ENCODE data around the gene TMEM184B.
"Not testable (repeated sequence)": the region's sequence is repeated elsewhere in the genome, so short reads cannot be mapped to it uniquely, and the experiment has no call there.

The TMEM184B gene

GRCh38 chr22:38184788-38185187 is 88.0 kb downstream of the TMEM184B start:
- no peak for TF ChIP-seq CTCF (IDR thresholded peaks at IDR 0.05; ENCODE audit: low read depth, low read length, missing control alignments)
- no peak for DNase-seq (ENCODE audit: extremely low read depth, low read depth)
- H3K4me3 ChIP-seq (replicated peaks; ENCODE audit: low read depth, low read length), result no peak overlapping the region

DNA sequence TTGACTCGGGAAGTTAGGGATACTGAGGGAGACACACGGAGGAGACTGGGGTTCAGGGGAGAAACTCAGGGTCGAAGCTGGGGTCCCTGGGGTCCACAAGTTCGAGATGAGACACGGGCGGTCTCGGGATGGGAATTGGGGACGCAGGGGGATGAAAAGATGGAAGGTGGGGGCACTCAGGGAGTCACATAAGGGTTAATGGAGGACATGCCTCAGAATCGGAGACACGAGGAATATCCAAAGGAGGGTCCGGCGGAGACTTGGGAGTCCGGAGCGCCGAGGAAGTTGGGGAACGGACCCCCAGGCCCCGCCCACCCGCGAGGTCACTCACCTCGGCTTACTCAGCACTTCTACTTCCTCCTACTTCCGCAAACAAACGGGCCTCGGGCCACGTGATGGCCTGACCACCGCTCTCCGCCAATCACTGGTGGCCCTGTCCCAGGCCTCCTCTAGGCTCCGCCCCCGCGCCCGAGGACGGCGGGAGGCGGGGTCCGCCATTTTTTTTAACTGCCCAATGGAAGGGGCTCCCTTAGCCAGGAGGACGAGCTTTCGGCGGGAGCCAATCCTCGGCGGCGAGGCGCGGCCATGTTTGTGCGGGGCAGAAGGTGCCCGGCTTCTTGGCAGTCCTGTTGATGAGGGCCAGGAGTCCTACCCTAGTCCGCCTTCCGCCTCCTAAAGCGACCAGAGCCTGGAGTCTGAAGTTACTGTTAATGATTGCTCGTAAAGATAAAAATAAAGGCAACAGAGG is 91.2 kb downstream of the TMEM184B start, which contains the start of gene PLA2G6:
Gene PLA2G6, minus strand, starts transcription at position 378 of the 748 bp plus-strand sequence. CDS start 12,404 bp downstream, outside the sequence.
- DNase-seq (ENCODE audit: extremely low read depth, low read depth), result peak; percentile 93
- peak within 1 kb of the TSS; percentile 57 for H3K4me3 ChIP-seq (replicated peaks; ENCODE audit: low read depth, low read length)

GRCh38 chr22:38180841-38181452 is 91.9 kb downstream of the TMEM184B start:
- peak overlapping the region; percentile 57 for H3K4me3 ChIP-seq (replicated peaks; ENCODE audit: low read depth, low read length)
- TF ChIP-seq CTCF (IDR thresholded peaks at IDR 0.05; ENCODE audit: low read depth, low read length, missing control alignments), result no peak
- DNase-seq (ENCODE audit: extremely low read depth, low read depth), result no peak

More for the DNA sequence above, 91.2 kb downstream of the TMEM184B start, which contains the start of gene PLA2G6:
- no peak for TF ChIP-seq CTCF (IDR thresholded peaks at IDR 0.05; ENCODE audit: low read depth, low read length, missing control alignments)

- not testable (repeated sequence) for H3K4me3 ChIP-seq (replicated peaks; ENCODE audit: low read depth, low read length); DNase-seq (ENCODE audit: extremely low read depth, low read depth)
These were observed 94.2 kb downstream of the TMEM184B start for GRCh38 chr22:38178605-38178937.

- TF ChIP-seq CTCF (IDR thresholded peaks at IDR 0.05; ENCODE audit: low read depth, low read length, missing control alignments), result no peak
- peak; percentile 90 for DNase-seq (ENCODE audit: extremely low read depth, low read depth)
- no peak overlapping the region for H3K4me3 ChIP-seq (replicated peaks; ENCODE audit: low read depth, low read length)
These were observed 94.7 kb downstream of the TMEM184B start for GRCh38 chr22:38177926-38178604.

GRCh38 chr22:38177571-38177925 is 95.3 kb downstream of the TMEM184B start:
- H3K4me3 ChIP-seq (replicated peaks; ENCODE audit: low read depth, low read length), result not testable (repeated sequence)

GRCh38 chr22:38177044-38177443 is 95.8 kb downstream of the TMEM184B start:
- DNase-seq (ENCODE audit: extremely low read depth, low read depth), result no peak
- TF ChIP-seq CTCF (IDR thresholded peaks at IDR 0.05; ENCODE audit: low read depth, low read length, missing control alignments), result no peak
- H3K4me3 ChIP-seq (replicated peaks; ENCODE audit: low read depth, low read length), result no peak overlapping the region

More at GRCh38 chr22:38177571-38177925, 95.3 kb downstream of the TMEM184B start:
- DNase-seq (ENCODE audit: extremely low read depth, low read depth), result not testable (repeated sequence)
